Stomach smooth muscle (tissue), 2 donors: Measurements from ENCODE around the gene SH3PXD2B.
"Not testable (repeated sequence)": the region's sequence is repeated elsewhere in the genome, so short reads cannot be mapped to it uniquely, and the experiment has no call there.

Experiments used
- H3K27ac ChIP-seq: one replicate; pipeline ENCODE4 v1.7.0; 2013; ENCODE audit warnings: mild to moderate bottlenecking, low read length, inconsistent platforms
- H3K27me3 ChIP-seq, 2 donors: one replicate each; pipeline ENCODE4 v1.7.0; 2013; ENCODE audit warnings: low read length in 2 of 2; ENCODE audit not compliant: insufficient read depth in 2 of 2, control insufficient read depth in 1 of 2
- H3K36me3 ChIP-seq, 2 donors: one replicate each; pipeline ENCODE4 v1.7.0; 2013; ENCODE audit warnings: low read length in 2 of 2; ENCODE audit not compliant: control insufficient read depth in 2 of 2, insufficient read depth in 2 of 2
- H3K4me1 ChIP-seq: one replicate; pipeline ENCODE4 v1.7.0; 2013; ENCODE audit warnings: low read length; ENCODE audit not compliant: control insufficient read depth, insufficient read depth
- H3K4me3 ChIP-seq, 2 donors: one replicate each; pipeline ENCODE4 v1.7.0; 2013; ENCODE audit warnings: low read length in 2 of 2
- H3K9ac ChIP-seq, 2 donors: one replicate each; pipeline ENCODE4 v1.7.0; 2013; ENCODE audit warnings: low read length in 2 of 2, mild to moderate bottlenecking in 1 of 2
- H3K9me3 ChIP-seq, 2 donors: one replicate each; pipeline ENCODE4 v1.7.0; 2013; ENCODE audit warnings: low read length in 2 of 2; ENCODE audit not compliant: control insufficient read depth in 2 of 2
- donor health status: healthy.
- donor health status: Pancreatic carcinoma.

The SH3PXD2B gene

DNA sequence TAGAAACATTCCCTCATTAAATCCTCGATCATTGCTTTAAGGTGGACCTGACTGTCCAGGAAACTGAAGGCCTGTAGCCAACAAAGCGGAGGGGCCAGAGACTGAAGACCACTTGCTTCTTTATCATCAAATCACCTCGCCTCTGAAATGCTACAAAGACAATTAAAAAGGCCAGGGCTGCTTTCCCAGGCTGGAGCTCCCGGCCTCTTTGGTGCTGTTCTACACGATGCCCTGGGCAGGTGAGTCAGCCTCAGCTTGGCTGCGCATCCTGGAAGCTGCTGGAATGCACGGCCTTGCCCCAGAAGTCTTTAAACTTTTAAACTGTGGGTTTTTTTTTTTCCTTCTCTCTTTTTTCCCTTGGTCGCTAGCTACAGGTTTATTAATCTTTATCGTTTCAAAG, 46.5 kb downstream of the SH3PXD2B start:
- Histone ChIP-seq H3K9ac (no peak overlapping the region), H3K4me1 (peaks cover 45% of the 10 kb centered on the region), H3K9me3 (no peaks in the 10 kb centered on the region), H3K27ac (peak overlapping the region; percentile 46), H3K36me3 (peaks cover 0 to 7% of the 10 kb centered on the region in 2 donors), H3K4me3 (no peak overlapping the region), H3K27me3 (no peaks in the 10 kb centered on the region)

DNA sequence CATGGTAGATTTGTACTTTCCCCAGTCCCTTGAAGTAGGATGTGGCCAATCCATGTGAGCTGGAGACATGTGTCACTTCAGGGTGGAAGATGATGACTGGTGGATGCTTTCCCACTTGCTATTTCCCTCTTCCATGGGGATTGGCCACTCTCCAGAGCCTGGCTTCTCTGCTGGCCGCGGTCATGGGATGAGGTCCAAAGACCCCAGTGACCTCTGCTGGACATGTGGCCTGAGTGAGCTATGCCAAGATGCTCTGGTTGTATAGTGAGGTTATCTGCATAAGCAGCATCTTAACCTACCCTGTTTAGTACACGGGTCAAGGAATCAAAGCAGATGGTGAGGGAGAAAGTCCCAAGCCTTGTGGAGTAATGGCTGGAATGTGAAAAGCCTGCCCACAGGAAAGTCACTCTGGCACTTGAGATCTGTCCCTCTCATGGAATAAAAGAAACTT, 47.1 kb downstream of the SH3PXD2B start:
- H3K36me3 ChIP-seq: peaks cover 0 to 7% of the 10 kb centered on the region in 2 donors
- H3K27ac ChIP-seq: peak overlapping the region; percentile 46
- no peaks in the 10 kb centered on the region for H3K27me3 ChIP-seq
- peaks cover 45% of the 10 kb centered on the region for H3K4me1 ChIP-seq
- H3K9me3 ChIP-seq: no peaks in the 10 kb centered on the region
- no peak overlapping the region for H3K9ac ChIP-seq
- H3K4me3 ChIP-seq: no peak overlapping the region

DNA sequence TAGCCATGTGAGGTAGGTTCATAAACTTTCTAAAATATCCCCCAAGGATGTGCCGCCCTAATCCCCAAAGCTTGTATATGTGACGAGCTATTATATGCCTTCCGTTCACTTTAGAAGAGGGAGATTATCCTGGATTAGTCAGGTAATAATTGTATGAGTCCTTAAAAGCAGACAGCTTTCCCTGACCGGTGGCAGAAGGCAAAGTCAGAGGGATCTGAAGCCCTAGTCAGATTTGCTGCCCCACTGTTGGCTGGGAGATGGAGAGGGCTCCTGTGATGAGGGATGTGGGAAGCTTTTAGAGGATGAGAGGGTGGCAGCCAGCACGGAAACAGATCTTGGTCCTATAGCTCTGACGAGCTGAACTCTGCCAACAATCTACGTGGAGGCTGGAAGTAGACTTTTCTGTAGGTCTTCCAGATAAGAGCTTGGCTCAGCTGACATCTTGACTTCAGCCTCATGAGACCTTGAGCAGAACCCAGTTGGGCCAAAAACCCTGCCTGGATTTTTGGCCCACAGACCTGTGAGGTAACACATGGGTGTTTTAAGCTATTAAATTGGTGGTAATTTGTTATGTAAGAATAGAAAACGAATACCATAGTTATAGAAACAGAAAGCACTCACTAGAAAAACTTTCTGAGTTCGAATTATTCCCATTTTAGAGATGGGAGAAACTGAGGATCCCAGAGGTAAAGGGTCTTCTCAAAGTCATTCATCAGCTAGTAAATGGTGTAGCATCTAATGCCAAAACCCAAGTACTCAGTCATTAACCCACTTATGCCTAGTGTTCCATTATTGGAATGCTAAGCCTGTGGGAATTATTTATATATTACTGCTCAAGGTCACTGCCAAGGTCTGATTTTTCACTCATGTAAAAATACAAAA, 48.9 kb downstream of the SH3PXD2B start:
- Histone ChIP-seq H3K4me1 (peaks cover 29% of the 10 kb centered on the region), H3K27me3 (no peaks in the 10 kb centered on the region), H3K9ac (no peak overlapping the region), H3K36me3 (peaks cover 0 to 7% of the 10 kb centered on the region in 2 donors), H3K4me3 (no peak overlapping the region), H3K9me3 (no peaks in the 10 kb centered on the region), H3K27ac (peak overlapping the region; percentile 94)

DNA sequence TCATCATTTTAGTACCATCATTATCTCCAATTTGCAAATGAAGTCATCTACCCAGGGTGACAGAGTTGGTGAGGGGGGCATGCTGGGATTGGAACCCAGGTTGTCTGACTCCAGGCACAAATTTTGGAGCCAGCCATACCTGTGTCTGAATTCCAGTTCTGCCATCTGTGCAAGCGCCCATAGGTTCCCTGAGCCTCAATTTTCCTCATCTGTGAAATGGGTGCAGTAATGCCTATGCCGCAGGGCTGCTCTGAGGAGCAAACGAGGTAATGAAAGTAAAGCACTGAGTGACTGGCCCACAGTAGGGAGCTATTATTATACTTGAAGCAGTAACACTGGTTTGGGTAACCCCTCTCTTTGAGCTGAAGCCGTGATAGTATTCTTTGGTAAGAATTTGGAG, 49.6 kb downstream of the SH3PXD2B start:
- Histone ChIP-seq H3K9ac (no peak overlapping the region), H3K27me3 (no peaks in the 10 kb centered on the region), H3K27ac (peak overlapping the region; percentile 94), H3K9me3 (no peaks in the 10 kb centered on the region), H3K4me1 (peaks cover 29% of the 10 kb centered on the region), H3K36me3 (peaks cover 0 to 7% of the 10 kb centered on the region in 2 donors), H3K4me3 (no peak overlapping the region)

DNA sequence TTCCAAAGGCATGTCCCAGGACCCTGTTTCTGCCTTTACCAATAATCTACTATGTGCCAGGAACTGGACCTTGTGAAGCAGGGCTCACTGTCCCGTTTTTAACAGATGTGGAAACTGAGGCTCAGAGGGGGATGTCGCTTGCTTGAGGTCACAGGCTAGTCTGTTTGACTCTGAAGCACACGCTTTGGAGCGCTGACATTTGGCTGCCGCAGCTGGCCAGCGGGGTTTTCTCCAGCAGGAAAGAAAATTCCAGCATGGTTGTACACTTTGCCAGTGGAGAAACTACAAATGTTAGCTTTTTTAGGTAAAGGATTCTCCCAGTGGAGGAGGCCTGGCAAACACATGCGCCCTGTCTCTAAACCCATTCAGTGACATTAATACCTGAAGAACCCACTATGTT, 50.5 kb downstream of the SH3PXD2B start:
- H3K27ac ChIP-seq: peak overlapping the region; percentile 94
- peaks cover 29% of the 10 kb centered on the region for H3K4me1 ChIP-seq
- no peaks in the 10 kb centered on the region for H3K27me3 ChIP-seq
- H3K9ac ChIP-seq: peak overlapping the region; percentile 45 to 68
- peaks cover 0 to 7% of the 10 kb centered on the region in 2 donors for H3K36me3 ChIP-seq
- H3K4me3 ChIP-seq: peak overlapping the region in 1 of 2 donors; percentile 55
- H3K9me3 ChIP-seq: no peaks in the 10 kb centered on the region

DNA sequence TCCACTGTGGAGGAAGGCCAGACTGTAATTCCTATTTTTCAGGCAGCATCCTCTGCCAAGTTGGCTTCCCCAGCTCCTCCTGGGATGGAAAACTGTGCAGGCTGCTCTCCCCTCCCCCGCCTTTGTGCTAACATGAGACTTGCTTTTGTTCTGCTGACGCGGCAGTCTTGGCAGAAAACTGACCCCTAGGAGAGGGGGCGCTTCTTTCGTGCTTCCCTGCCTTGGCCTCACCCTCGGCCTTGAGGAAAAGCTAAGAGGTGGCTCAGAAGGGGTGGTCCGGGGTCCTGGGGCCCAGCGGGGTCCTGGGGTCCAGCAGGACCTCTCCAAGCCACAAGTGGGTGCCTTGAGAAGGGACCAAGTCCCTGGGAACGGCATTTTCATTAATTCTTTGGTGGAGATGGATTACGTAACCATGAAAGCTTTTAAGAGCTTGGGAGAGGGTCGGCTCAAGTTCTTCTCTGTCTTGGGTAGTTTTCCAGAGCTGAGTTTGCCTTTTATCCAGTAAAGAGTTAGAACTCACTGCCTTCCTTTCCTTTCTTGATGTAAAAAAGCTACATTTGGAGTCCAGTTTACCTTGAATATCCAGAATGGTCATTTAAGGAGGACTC, 51.0 kb downstream of the SH3PXD2B start:
- peaks cover 0 to 7% of the 10 kb centered on the region in 2 donors for H3K36me3 ChIP-seq
- peak overlapping the region; percentile 45 to 68 for H3K9ac ChIP-seq

DNA sequence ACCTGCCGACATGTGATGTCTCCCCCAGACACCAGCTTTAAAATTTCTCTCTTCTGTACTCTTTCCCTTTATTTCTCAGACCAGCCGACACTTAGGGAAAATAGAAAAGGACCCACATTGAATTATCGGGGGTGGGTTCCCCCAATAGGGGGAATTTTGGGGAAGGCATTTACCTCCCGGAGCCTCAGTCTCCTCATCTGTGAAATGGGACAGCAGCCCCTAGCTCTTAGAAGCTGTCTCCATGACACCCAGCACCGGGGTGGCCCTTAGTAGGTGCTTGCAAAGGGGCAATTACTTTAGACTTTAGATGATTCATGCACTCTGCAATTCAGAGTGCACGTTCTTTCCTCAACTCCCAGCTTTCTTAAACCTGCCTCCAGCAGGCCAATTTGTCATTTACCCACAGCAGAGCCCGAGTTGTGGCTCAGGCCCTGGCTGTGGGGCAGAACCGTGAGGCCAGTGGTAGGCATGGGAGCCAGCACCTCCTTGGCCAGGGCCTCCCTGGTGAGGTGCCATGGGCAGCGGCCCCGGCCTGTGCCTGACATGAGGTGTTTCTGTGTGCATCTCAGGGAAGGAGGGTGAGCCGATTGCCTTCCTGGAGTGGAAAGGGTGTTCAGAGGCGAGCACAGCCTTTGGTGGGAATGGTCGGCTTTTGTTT, 51.7 kb downstream of the SH3PXD2B start:
- Histone ChIP-seq H3K36me3 (peaks cover 0 to 7% of the 10 kb centered on the region in 2 donors), H3K4me3 (peak overlapping the region; percentile 8 to 55), H3K9me3 (no peaks in the 10 kb centered on the region), H3K27me3 (no peaks in the 10 kb centered on the region), H3K27ac (peak overlapping the region; percentile 94), H3K9ac (peak overlapping the region; percentile 21 to 25), H3K4me1 (peaks cover 27% of the 10 kb centered on the region)

More for the DNA sequence above, 51.0 kb downstream of the SH3PXD2B start:
- Histone ChIP-seq H3K4me3 (peak overlapping the region; percentile 8 to 55), H3K9me3 (no peaks in the 10 kb centered on the region), H3K27me3 (no peaks in the 10 kb centered on the region), H3K4me1 (peaks cover 29% of the 10 kb centered on the region), H3K27ac (peak overlapping the region; percentile 94)

DNA sequence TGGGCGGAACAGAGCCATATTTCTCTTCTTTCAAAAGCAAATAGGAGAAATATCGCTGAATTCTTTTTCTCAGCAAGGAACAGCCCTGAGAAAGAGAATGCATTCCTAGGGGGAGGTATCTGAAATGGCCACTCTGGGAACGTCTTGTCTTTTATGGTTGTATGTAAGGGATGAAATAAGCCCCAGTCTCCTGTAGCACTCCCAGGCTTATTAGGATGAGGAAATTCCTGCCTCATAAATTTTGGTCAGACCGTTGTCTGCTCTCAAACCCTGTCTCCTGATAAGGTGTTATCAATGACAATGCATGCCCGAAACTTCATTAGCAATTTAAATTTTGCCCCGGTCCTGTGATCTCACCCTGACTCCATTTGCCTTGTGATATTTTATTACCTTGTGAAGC, 52.3 kb downstream of the SH3PXD2B start:
- H3K9ac ChIP-seq, H3K27ac ChIP-seq, H3K36me3 ChIP-seq, H3K27me3 ChIP-seq, H3K9me3 ChIP-seq, H3K4me3 ChIP-seq: not testable (repeated sequence)
- peaks cover 21% of the 10 kb centered on the region for H3K4me1 ChIP-seq

DNA sequence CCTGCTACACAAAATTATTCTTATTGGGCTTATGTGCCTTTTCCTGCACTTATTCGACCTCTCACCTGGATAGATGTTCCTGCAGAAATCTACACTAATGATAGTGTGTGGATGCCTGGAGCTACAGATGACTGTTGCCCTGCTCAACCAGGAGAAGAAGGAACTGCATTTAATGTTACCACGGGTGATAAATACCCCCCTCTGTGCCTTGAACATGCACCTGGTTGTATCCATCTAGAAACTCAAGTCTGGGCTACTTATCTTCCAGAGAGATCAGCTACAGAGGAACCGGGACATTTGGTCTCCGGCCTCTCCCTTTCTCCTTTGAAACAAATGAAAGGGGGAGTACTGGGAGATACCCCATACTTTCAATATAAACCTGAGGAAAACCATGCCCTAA, 54.5 kb downstream of the SH3PXD2B start:
- Histone ChIP-seq H3K4me3 (no peak overlapping the region), H3K27ac (no peak overlapping the region), H3K9me3 (no peaks in the 10 kb centered on the region), H3K36me3 (peaks cover 0 to 2% of the 10 kb centered on the region in 2 donors), H3K4me1 (peaks cover 20% of the 10 kb centered on the region), H3K27me3 (no peaks in the 10 kb centered on the region), H3K9ac (no peak overlapping the region)

DNA sequence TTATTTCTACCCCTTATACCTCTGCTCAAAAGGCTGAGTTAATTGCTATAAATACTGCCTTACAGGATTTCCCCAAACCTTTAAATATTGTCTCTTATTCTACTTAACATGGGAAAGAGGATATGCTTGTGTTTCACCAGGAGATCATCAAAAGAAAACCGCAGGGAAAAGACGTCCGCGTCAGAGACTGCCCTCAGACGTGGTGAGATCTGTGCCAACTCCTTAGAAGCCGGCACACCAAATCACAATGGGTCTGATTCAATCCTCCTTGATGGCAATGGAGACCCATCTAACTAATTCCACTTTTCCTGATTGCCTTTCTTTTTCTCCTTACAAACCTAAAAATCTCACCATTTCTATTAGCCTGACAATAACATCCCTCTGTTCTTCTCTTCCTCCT, 55.0 kb downstream of the SH3PXD2B start:
- Histone ChIP-seq H3K27me3 (no peaks in the 10 kb centered on the region), H3K4me3 (no peak overlapping the region), H3K36me3 (peaks cover 0 to 4% of the 10 kb centered on the region in 2 donors), H3K9ac (no peak overlapping the region), H3K9me3 (no peaks in the 10 kb centered on the region), H3K4me1 (peaks cover 20% of the 10 kb centered on the region), H3K27ac (no peak overlapping the region)
